Measurements from ENCODE around the gene LAGE3. TPM values are rescaled to one million over a fixed set of nuclear protein-coding genes. Genes with fewer than 3 reads are reported as not detected.

Gene LAGE3
- total RNA-seq, 1 donor from 2014 or later = 15.3 TPM

DNA sequence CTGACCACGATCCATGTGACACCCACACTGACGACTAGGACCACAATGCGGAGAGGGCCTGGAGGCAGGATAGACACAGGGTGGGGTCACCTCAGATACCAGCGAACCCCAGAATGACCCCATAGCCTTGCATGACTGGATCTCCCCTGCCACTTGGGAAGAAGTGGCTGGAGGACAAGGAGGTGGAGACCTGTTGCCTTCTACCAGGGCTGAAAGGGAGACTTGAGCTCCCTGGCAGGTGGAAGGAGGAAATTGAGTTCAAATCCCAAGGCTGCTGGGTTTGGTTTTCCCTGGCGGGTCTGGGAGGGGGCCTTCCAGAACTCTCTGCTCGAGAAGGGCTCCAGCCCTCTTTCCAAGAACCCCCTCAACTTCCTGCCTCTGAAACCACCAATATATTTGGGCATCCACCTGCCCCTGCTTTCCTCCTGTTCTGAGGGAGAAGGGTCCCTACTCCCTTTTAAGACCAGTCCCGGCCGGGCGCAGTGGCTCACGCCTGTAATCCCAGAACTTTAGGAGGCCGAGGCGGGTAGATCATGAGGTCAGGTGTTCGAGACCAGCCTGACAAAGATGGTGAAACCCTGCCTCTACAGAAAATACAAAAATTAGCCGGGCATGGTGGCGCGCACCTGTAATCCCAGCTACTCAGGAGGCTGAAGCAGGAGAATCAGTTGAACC, 33.9 kb upstream of the LAGE3 start:
- H3K4me3 Mint-ChIP-seq = no peak overlapping the region
- H3K4me1 Mint-ChIP-seq = peaks cover 17% of the 10 kb centered on the region
- H3K36me3 Mint-ChIP-seq = peaks cover 22% of the 10 kb centered on the region
- H3K27ac Mint-ChIP-seq = no peak overlapping the region
- TF ChIP-seq, protein P1, sequence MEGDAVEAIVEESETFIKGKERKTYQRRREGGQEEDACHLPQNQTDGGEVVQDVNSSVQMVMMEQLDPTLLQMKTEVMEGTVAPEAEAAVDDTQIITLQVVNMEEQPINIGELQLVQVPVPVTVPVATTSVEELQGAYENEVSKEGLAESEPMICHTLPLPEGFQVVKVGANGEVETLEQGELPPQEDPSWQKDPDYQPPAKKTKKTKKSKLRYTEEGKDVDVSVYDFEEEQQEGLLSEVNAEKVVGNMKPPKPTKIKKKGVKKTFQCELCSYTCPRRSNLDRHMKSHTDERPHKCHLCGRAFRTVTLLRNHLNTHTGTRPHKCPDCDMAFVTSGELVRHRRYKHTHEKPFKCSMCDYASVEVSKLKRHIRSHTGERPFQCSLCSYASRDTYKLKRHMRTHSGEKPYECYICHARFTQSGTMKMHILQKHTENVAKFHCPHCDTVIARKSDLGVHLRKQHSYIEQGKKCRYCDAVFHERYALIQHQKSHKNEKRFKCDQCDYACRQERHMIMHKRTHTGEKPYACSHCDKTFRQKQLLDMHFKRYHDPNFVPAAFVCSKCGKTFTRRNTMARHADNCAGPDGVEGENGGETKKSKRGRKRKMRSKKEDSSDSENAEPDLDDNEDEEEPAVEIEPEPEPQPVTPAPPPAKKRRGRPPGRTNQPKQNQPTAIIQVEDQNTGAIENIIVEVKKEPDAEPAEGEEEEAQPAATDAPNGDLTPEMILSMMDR (IDR thresholded peaks at IDR 0.05; ENCODE audit: unreplicated experiment) = no peak
- peaks cover 22% of the 10 kb centered on the region for H3K9me3 Mint-ChIP-seq
- no peak for DNase-seq (ENCODE audit: low spot score in 2 of 2, unreplicated experiment in 2 of 2)
- H3K27me3 Mint-ChIP-seq (ENCODE audit: low read depth) = no peaks in the 10 kb centered on the region

DNA sequence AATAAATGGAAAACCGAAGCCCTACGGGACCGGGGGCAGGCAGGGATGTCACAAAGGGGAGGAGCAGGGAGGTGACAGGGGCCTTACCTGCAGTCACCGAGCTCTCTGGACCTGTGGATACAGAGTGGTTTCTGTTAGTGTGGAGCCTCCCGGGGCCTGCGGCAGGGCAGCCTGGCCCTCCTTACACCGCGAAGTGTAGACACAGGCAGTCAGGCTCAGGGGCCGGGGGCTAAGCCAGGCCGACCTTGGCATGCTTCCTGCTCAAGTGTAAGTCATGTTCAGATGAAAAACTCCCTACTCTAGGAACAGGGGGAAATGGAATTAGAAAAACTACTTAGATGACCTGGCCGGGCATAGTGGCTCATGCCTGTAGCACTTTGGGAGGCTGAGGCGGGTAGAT, 32.7 kb upstream of the LAGE3 start:
- H3K4me3 Mint-ChIP-seq = no peak overlapping the region
- no peak overlapping the region for H3K27ac Mint-ChIP-seq
- TF ChIP-seq, protein P1 (IDR thresholded peaks at IDR 0.05; ENCODE audit: unreplicated experiment) = no peak
- H3K9me3 Mint-ChIP-seq = peaks cover 21% of the 10 kb centered on the region
- H3K4me1 Mint-ChIP-seq = peaks cover 8% of the 10 kb centered on the region
- H3K27me3 Mint-ChIP-seq (ENCODE audit: low read depth) = no peaks in the 10 kb centered on the region
- DNase-seq (ENCODE audit: low spot score in 2 of 2, unreplicated experiment in 2 of 2) = no peak
- peaks cover 22% of the 10 kb centered on the region for H3K36me3 Mint-ChIP-seq

DNA sequence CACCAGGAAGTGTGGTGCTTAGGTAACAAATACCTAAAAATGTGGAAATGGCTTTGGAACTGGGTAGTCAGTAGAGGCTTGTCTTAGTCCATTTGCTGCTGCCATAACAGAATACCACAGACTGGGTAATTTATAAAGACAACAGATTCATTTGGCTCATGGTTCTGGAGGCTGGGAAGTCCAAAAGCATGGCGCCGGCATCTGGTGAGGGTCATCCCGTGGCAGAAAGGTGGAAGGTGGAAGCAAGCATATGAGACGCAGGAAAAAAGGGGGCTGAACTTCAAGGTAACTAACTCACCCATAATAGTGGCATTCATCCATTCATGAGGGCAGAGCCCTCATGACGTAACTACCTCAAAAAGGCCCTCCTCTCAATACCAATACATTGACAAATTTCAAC, 30.4 kb upstream of the LAGE3 start:
- Mint-ChIP-seq H3K36me3 (peaks cover 25% of the 10 kb centered on the region), H3K27me3 (ENCODE audit: low read depth) (no peaks in the 10 kb centered on the region), H3K27ac (no peak overlapping the region), H3K4me3 (no peak overlapping the region), H3K4me1 (peaks cover 1% of the 10 kb centered on the region), H3K9me3 (peaks cover 24% of the 10 kb centered on the region)
- DNase-seq (ENCODE audit: low spot score in 2 of 2, unreplicated experiment in 2 of 2) = no peak
- TF ChIP-seq, protein P1 (IDR thresholded peaks at IDR 0.05; ENCODE audit: unreplicated experiment) = no peak

DNA sequence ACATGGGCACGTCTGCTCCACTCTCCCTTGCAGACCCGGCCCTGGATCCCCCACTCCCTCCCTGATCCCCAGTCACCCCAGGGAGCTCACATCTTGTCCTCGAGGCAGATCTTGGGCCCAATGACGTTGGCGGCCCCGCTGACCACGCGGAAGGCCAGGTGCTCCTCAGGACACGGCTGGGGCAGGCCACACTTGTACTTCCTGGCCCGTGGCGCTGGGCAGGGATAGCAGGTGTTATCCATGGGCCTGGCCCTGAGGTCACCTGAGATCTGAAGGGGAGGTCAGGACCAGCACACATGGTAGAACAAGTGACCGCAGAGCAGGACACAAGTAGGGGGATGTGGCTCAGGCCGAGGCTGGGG, 29.3 kb upstream of the LAGE3 start:
- no peaks in the 10 kb centered on the region for H3K4me1 Mint-ChIP-seq
- no peaks in the 10 kb centered on the region for H3K27me3 Mint-ChIP-seq (ENCODE audit: low read depth)
- TF ChIP-seq, protein P1 (IDR thresholded peaks at IDR 0.05; ENCODE audit: unreplicated experiment) = no peak
- H3K36me3 Mint-ChIP-seq = peaks cover 20% of the 10 kb centered on the region
- H3K4me3 Mint-ChIP-seq = no peak overlapping the region
- DNase-seq (ENCODE audit: low spot score in 2 of 2, unreplicated experiment in 2 of 2) = no peak
- H3K9me3 Mint-ChIP-seq = peaks cover 18% of the 10 kb centered on the region
- no peak overlapping the region for H3K27ac Mint-ChIP-seq

DNA sequence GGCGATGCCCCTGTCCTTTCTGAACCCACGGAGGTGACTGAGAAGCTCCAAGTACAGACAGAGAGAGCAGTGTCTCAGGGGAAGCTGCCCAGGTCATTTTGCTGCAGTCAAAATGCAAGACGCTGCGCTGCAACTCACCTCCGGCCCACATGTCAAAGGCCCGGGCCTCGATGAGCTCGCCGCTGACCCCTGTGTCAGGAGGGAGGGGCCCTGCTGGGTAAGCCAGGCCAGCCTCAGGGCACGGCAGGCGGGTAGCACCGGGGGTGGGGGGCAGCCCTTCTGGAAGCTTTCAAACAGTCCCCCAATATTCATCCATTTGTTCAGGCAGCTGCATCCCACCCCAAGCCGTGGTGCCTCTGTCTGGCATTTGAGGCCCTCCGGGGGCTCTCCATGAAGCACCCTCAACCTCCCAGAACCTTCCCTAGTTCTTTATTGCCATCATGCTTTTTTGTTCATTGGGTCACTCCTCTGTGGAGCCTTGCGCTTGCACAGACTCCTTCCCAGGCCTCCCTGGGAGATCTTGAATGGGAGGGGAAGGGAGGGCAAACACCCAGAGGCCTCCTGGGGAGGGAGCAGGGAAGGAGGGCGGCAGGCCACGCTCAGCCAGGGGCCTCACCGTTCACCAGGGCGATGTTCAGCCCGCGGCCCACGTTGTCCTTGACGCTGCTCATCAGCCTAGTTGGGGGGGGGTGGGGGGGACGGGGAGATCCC, 28.7 kb upstream of the LAGE3 start:
- Mint-ChIP-seq H3K27me3 (ENCODE audit: low read depth) (no peaks in the 10 kb centered on the region), H3K4me1 (no peaks in the 10 kb centered on the region), H3K36me3 (peaks cover 20% of the 10 kb centered on the region), H3K27ac (no peak overlapping the region), H3K4me3 (no peak overlapping the region), H3K9me3 (peaks cover 18% of the 10 kb centered on the region)
- no peak for DNase-seq (ENCODE audit: low spot score in 2 of 2, unreplicated experiment in 2 of 2)
- TF ChIP-seq, protein P1 (IDR thresholded peaks at IDR 0.05; ENCODE audit: unreplicated experiment) = no peak

Data from mesothelial cell of epicardium (in vitro differentiated cells).